Measurements from ENCODE around the gene ABCG1. TPM values are rescaled to one million over a fixed set of nuclear protein-coding genes. Genes with fewer than 3 reads are reported as not detected.

Gene ABCG1
- total and polyA plus RNA-seq, 2 experiments from 2014 or later: 8.4 to 10.7 TPM

DNA sequence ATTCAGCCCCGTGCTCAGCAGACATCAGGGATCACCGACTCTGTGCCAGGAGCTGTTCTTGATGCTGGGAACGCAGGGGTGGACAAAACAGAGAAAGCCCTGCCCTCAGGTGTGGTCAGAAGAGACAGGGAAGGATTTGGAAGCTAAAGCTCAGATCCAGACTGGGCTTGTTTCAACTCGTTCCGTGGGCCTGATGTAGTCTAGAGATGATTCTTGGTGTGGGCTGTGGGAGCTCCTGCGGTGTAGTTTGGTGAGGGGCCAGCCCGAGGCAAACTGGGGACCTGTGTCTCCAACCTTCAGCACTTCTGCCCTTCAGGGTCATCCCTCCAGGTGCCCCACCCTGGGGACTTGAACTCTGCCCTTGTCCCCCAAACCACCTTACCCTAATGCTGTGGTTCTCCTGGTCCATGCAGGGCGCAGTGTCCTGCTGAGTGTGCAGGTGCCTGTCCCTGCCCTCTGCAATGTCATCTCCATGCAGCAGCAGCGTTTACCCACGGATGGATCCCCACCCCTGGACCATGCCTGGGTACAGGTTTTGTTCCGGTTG lies 17.3 kb upstream of the ABCG1 start:
- WGBS (ENCODE audit: low lambda C conversion rate, missing lambda C conversion rate): 82% methylated on average over 11 of the region's 11 CpGs
- no peaks in the 10 kb centered on the region for H3K9me2 ChIP-seq (replicated peaks; ENCODE audit: insufficient read depth)
- H3K9me3 ChIP-seq (ENCODE audit: low read depth): no peaks in the 10 kb centered on the region
- H2AFZ ChIP-seq: no peak overlapping the region
- H3K4me3 ChIP-seq: no peak overlapping the region
- H3K36me3 ChIP-seq (replicated peaks; ENCODE audit: insufficient read depth, low read depth): no peaks in the 10 kb centered on the region
- H3K4me1 ChIP-seq (ENCODE audit: insufficient read depth): no peaks in the 10 kb centered on the region
- no peaks in the 10 kb centered on the region for H4K20me1 ChIP-seq (ENCODE audit: insufficient read depth, poor library complexity, severe bottlenecking)
- DNase-seq (ENCODE audit: low spot score): no peak
- no peak overlapping the region for H3K4me2 ChIP-seq
- no peaks in the 10 kb centered on the region for H3K27me3 ChIP-seq
- no peak overlapping the region for H3K27ac ChIP-seq
- TF ChIP-seq, protein P1, sequence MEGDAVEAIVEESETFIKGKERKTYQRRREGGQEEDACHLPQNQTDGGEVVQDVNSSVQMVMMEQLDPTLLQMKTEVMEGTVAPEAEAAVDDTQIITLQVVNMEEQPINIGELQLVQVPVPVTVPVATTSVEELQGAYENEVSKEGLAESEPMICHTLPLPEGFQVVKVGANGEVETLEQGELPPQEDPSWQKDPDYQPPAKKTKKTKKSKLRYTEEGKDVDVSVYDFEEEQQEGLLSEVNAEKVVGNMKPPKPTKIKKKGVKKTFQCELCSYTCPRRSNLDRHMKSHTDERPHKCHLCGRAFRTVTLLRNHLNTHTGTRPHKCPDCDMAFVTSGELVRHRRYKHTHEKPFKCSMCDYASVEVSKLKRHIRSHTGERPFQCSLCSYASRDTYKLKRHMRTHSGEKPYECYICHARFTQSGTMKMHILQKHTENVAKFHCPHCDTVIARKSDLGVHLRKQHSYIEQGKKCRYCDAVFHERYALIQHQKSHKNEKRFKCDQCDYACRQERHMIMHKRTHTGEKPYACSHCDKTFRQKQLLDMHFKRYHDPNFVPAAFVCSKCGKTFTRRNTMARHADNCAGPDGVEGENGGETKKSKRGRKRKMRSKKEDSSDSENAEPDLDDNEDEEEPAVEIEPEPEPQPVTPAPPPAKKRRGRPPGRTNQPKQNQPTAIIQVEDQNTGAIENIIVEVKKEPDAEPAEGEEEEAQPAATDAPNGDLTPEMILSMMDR (IDR thresholded peaks at IDR 0.05; ENCODE audit: poor library complexity): no peak
- TF ChIP-seq EZH2phosphoT487 (IDR thresholded peaks at IDR 0.05; ENCODE audit: low read depth, severe bottlenecking, unreplicated experiment) (no peak), EZH2 (IDR thresholded peaks at IDR 0.05; ENCODE audit: borderline replicate concordance) (no peak)
- no peaks in the 10 kb centered on the region for H3K79me2 ChIP-seq

DNA sequence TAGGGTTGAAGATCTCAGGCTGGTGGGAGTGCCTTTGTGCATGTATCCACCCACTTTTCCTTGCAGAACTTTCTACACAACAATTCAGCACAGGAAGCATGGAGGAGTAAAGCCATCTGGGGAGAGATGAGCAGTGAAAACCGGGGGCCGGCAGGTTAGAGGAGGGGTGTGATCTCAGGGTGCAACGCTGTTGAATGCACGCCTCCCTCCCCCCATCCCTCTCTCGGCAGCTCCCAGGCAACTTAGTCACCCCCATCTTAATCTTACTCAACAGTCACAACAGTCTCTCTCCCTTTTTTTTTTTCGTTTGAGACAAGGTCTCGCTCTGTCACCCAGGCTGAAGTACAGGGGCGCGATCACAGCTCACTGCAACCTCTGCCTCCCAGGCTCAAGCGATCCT lies 16.6 kb upstream of the ABCG1 start:
- H3K9me3 ChIP-seq (ENCODE audit: low read depth): no peaks in the 10 kb centered on the region
- H3K27me3 ChIP-seq: no peaks in the 10 kb centered on the region
- WGBS (ENCODE audit: low lambda C conversion rate, missing lambda C conversion rate): 90% methylated on average over 10 of the region's 10 CpGs
- no peak for DNase-seq (ENCODE audit: low spot score)
- no peaks in the 10 kb centered on the region for H4K20me1 ChIP-seq (ENCODE audit: insufficient read depth, poor library complexity, severe bottlenecking)
- H3K79me2 ChIP-seq: no peaks in the 10 kb centered on the region
- H3K36me3 ChIP-seq (replicated peaks; ENCODE audit: insufficient read depth, low read depth): no peaks in the 10 kb centered on the region
- no peak overlapping the region for H3K4me2 ChIP-seq
- no peak overlapping the region for H3K27ac ChIP-seq
- H3K4me3 ChIP-seq: no peak overlapping the region
- no peaks in the 10 kb centered on the region for H3K9me2 ChIP-seq (replicated peaks; ENCODE audit: insufficient read depth)
- H2AFZ ChIP-seq: no peak overlapping the region
- TF ChIP-seq EZH2 (IDR thresholded peaks at IDR 0.05; ENCODE audit: borderline replicate concordance): no peak
- TF ChIP-seq EZH2phosphoT487 (IDR thresholded peaks at IDR 0.05; ENCODE audit: low read depth, severe bottlenecking, unreplicated experiment): no peak
- TF ChIP-seq, protein P1 (IDR thresholded peaks at IDR 0.05; ENCODE audit: poor library complexity): no peak
- H3K4me1 ChIP-seq (ENCODE audit: insufficient read depth): no peaks in the 10 kb centered on the region

DNA sequence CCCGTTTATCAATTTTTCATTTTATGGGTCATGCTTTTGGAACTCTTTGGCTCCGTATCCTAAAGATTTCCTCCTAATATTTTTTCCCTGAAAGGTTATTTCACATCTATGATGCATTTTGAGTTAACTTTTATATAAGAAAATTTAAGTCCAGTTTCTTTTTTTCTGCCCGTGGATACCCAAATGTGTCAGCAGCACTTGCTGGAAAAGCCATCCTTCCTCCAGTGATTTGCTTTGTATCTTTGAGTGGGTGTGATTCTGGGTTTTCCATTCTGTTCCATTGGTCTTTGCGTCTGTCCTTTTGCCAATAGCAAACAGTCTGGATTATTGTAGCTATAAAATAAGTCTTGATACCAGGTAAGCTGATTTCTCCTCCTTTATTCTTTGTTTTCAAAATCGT lies 15.6 kb upstream of the ABCG1 start:
- Histone ChIP-seq H3K9me2 (replicated peaks; ENCODE audit: insufficient read depth) (no peaks in the 10 kb centered on the region), H2AFZ (no peak overlapping the region), H3K36me3 (replicated peaks; ENCODE audit: insufficient read depth, low read depth) (no peaks in the 10 kb centered on the region), H3K4me3 (no peak overlapping the region), H3K4me1 (ENCODE audit: insufficient read depth) (no peaks in the 10 kb centered on the region), H3K27ac (no peak overlapping the region), H3K4me2 (no peak overlapping the region), H3K9me3 (ENCODE audit: low read depth) (no peaks in the 10 kb centered on the region), H3K79me2 (no peaks in the 10 kb centered on the region), H3K27me3 (no peaks in the 10 kb centered on the region), H4K20me1 (ENCODE audit: insufficient read depth, poor library complexity, severe bottlenecking) (no peaks in the 10 kb centered on the region)
- TF ChIP-seq EZH2 (IDR thresholded peaks at IDR 0.05; ENCODE audit: borderline replicate concordance): no peak
- TF ChIP-seq, protein P1 (IDR thresholded peaks at IDR 0.05; ENCODE audit: poor library complexity): no peak
- TF ChIP-seq EZH2phosphoT487 (IDR thresholded peaks at IDR 0.05; ENCODE audit: low read depth, severe bottlenecking, unreplicated experiment): no peak
- DNase-seq (ENCODE audit: low spot score): no peak
- 91% methylated on average over 5 of the region's 5 CpGs for WGBS (ENCODE audit: low lambda C conversion rate, missing lambda C conversion rate)
